HepG2 (cell line): ENCODE results near the gene ACTR3. TPM values are rescaled to one million over a fixed set of nuclear protein-coding genes. Genes with fewer than 3 reads are reported as not detected.

Source experiments
- CBX2 ChIP-seq, 2 experiments: fragments of 200-600 bp in 1 of 2; sonication (generic); formaldehyde crosslinking in 1 of 2; IDR thresholded peaks; 2 replicates each; pipeline versions ENCODE4 v1.7.0 to v1.8.1; 2018 to 2022; ENCODE audit warnings: low read depth in 2 of 2, low read length in 1 of 2, mild to moderate bottlenecking in 1 of 2, missing genetic modification reagents in 1 of 2
- NR2F2 ChIP-seq: IDR thresholded peaks from 2 replicates; pipeline ENCODE4 v1.6.1; 2012; ENCODE audit warnings: low read depth, inconsistent platforms, borderline replicate concordance
- SOX13 ChIP-seq, 3 experiments: fragments of 450-650 bp in 1 of 3; sonication (generic) in 1 of 3; formaldehyde crosslinking in 1 of 3; IDR thresholded peaks in 2 of 3; conservative IDR thresholded peaks in 1 of 3; 2 replicates each; pipeline versions ENCODE4 v1.5.0 to v1.6.1; 2016 to 2020; ENCODE audit warnings: antibody characterized with exemption in 1 of 3, mild to moderate bottlenecking in 1 of 3, missing compliant biosample characterization in 1 of 3, missing genetic modification reagents in 1 of 3, moderate library complexity in 1 of 3
- STAG1 ChIP-seq: sonication (generic); formaldehyde crosslinking; IDR thresholded peaks from 2 replicates; pipeline ENCODE4 v1.4.0; 2020; ENCODE audit warnings: missing genetic modification reagents
- ZNF883 ChIP-seq: sonication (generic); formaldehyde crosslinking; IDR thresholded peaks from 2 replicates; pipeline ENCODE4 v1.5.1; 2020; ENCODE audit warnings: mild to moderate bottlenecking, missing genetic modification reagents; ENCODE audit errors: not compliant biosample characterization
- polyA plus RNA-seq, 8 experiments: library from polyadenylated mRNA; depleted of rRNA in 3 of 8; stranded (reverse) in 7 of 8; unstranded in 1 of 8; fragments of >200 nt; fragmentation: Illumina TruSeq in 4 of 8; extraction: Trizol in 4 of 8; gene quantifications; 2 replicates each; pipeline versions ENCODE4 v1.2.1 to v1.2.3, GENCODE V29; 2011 to 2016; ENCODE audit warnings: low read depth in 4 of 8, missing spikeins in 1 of 8, mixed read lengths in 1 of 8; ENCODE audit not compliant: insufficient read depth in 1 of 8
- total RNA-seq, 5 experiments: library from RNA; depleted of rRNA; stranded (reverse); fragments of >200 nt; fragmentation: Illumina TruSeq; extraction: Trizol; gene quantifications; 2 replicates each; pipeline ENCODE4 v1.2.3, GENCODE V29; 2016; ENCODE audit warnings: low read depth in 1 of 5
- TF ChIP-seq, protein P1 (sequence below): sonication (generic); formaldehyde crosslinking; IDR thresholded peaks from 2 replicates; pipeline ENCODE4 v1.4.0; 2020; ENCODE audit warnings: missing genetic modification reagents
- TF ChIP-seq, protein P2 (sequence below): sonication (generic); formaldehyde crosslinking; IDR thresholded peaks from 2 replicates; pipeline ENCODE4 v1.4.0; 2020; ENCODE audit warnings: missing genetic modification reagents
- TF ChIP-seq, protein P3 (sequence below): sonication (generic); formaldehyde crosslinking; IDR thresholded peaks from 2 replicates; pipeline ENCODE4 v1.4.0; 2020; ENCODE audit warnings: missing genetic modification reagents

The ACTR3 gene
- total and polyA plus RNA-seq, 2 of the 13 experiments (the other 11 are each of a cell fraction or from before 2014, with no cell fraction given) = 123 to 225 TPM

DNA sequence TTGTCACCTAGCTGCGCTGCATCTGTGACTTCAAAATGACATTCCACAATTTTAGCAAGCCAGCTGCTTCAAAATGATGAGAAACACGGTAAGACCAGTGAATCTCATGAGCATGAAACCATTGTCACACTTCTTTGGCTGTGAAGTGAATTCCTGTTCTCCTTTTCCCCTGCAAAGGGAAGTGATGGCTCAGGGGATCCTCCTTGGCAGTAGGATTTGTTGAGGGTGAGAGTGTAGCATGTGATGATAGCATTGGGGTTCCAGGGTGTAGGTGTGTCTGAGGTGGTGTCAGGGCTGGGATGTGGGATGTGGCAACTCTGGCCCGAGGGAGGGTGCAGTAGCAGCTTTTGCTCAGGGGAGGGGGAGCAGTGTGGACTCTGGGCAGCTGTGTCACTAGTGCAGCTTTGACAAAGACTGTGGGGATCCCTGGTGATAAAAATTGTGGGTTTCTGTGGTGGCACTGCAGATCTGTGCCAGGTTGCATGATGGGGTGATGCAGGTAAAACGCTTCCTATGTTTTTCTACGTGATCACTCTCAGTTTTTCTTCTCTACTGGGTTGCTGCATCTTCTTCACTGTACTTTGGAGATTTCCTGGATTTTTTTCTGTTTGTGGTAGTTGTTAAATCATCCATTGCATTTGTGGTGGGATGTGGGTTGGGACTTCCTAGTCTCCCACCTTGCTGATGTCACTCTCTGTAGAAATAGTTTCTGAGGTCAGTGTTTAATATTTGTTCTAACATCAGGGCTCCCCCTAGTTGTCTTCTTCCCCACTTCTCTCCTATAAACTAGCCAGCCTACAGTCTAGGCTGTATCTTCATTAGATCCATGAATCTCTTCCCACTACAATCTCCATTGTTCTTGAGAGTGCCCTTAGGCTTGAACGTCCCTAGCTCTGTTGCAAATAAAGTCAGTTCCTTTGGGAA lies 107.0 kb downstream of the ACTR3 start (continued):
- TF ChIP-seq, protein P1, sequence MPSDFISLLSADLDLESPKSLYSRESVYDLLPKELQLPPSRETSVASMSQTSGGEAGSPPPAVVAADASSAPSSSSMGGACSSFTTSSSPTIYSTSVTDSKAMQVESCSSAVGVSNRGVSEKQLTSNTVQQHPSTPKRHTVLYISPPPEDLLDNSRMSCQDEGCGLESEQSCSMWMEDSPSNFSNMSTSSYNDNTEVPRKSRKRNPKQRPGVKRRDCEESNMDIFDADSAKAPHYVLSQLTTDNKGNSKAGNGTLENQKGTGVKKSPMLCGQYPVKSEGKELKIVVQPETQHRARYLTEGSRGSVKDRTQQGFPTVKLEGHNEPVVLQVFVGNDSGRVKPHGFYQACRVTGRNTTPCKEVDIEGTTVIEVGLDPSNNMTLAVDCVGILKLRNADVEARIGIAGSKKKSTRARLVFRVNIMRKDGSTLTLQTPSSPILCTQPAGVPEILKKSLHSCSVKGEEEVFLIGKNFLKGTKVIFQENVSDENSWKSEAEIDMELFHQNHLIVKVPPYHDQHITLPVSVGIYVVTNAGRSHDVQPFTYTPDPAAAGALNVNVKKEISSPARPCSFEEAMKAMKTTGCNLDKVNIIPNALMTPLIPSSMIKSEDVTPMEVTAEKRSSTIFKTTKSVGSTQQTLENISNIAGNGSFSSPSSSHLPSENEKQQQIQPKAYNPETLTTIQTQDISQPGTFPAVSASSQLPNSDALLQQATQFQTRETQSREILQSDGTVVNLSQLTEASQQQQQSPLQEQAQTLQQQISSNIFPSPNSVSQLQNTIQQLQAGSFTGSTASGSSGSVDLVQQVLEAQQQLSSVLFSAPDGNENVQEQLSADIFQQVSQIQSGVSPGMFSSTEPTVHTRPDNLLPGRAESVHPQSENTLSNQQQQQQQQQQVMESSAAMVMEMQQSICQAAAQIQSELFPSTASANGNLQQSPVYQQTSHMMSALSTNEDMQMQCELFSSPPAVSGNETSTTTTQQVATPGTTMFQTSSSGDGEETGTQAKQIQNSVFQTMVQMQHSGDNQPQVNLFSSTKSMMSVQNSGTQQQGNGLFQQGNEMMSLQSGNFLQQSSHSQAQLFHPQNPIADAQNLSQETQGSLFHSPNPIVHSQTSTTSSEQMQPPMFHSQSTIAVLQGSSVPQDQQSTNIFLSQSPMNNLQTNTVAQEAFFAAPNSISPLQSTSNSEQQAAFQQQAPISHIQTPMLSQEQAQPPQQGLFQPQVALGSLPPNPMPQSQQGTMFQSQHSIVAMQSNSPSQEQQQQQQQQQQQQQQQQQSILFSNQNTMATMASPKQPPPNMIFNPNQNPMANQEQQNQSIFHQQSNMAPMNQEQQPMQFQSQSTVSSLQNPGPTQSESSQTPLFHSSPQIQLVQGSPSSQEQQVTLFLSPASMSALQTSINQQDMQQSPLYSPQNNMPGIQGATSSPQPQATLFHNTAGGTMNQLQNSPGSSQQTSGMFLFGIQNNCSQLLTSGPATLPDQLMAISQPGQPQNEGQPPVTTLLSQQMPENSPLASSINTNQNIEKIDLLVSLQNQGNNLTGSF = no peak
- TF ChIP-seq NR2F2 (no peak), ZNF883 (CRISPR knock-in tag) (no peak), STAG1 (CRISPR knock-in tag) (peak; percentile 15; the same call in 1 of the 2 replicates), CBX2 (IDR thresholded peaks at IDR 0.05; ENCODE audit: low read depth, low read length) (no peak), CBX2 (CRISPR knock-in tag; IDR thresholded peaks at IDR 0.05; ENCODE audit: low read depth) (no peak), SOX13 (IDR thresholded peaks at IDR 0.05) (no peak), SOX13 (CRISPR knock-in tag; conservative IDR thresholded peaks at IDR 0.05 in 1 of 2, IDR thresholded peaks at IDR 0.05 in 1 of 2) (no peak)
- TF ChIP-seq, protein P2, sequence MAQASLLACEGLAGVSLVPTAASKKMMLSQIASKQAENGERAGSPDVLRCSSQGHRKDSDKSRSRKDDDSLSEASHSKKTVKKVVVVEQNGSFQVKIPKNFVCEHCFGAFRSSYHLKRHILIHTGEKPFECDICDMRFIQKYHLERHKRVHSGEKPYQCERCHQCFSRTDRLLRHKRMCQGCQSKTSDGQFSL (CRISPR knock-in tag) = no peak
- TF ChIP-seq, protein P3, sequence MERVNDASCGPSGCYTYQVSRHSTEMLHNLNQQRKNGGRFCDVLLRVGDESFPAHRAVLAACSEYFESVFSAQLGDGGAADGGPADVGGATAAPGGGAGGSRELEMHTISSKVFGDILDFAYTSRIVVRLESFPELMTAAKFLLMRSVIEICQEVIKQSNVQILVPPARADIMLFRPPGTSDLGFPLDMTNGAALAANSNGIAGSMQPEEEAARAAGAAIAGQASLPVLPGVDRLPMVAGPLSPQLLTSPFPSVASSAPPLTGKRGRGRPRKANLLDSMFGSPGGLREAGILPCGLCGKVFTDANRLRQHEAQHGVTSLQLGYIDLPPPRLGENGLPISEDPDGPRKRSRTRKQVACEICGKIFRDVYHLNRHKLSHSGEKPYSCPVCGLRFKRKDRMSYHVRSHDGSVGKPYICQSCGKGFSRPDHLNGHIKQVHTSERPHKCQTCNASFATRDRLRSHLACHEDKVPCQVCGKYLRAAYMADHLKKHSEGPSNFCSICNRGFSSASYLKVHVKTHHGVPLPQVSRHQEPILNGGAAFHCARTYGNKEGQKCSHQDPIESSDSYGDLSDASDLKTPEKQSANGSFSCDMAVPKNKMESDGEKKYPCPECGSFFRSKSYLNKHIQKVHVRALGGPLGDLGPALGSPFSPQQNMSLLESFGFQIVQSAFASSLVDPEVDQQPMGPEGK (CRISPR knock-in tag) = peak; percentile 45; the same call in 1 of the 2 replicates
